Coronary artery (tissue), 2 donors: ENCODE results near the gene REC114.
"Not testable (repeated sequence)": the region's sequence is repeated elsewhere in the genome, so short reads cannot be mapped to it uniquely, and the experiment has no call there.

Source experiments
- DNase-seq: peaks from one replicate; pipeline ENCODE4 v3.0.0-alpha.2; 2017; ENCODE audit warnings: low spot score
- H3K27ac ChIP-seq, 2 donors: fragments of 200-600 bp; sonication (generic); one replicate each; pipeline ENCODE4 v1.5.1; 2016 to 2019
- H3K4me3 ChIP-seq: fragments of 200-600 bp; sonication (generic); 2 replicates; pipeline ENCODE4 v1.5.1; 2016; ENCODE audit warnings: mild to moderate bottlenecking, moderate library complexity
- CTCF ChIP-seq: fragments of 200-600 bp; sonication (generic); IDR thresholded peaks from one replicate; pipeline ENCODE4 v1.5.1; 2019; ENCODE audit warnings: antibody characterized with exemption

The REC114 gene

GRCh38 chr15:73442968-73443367 is at the start of gene REC114:
REC114 (plus strand) TSS chr15:73443164; CDS start chr15:73443186, 22 bp downstream.
- no peak within 1 kb of the TSS for H3K4me3 ChIP-seq
- H3K27ac ChIP-seq: no peak within 1 kb of the TSS
- DNase-seq: no peak
- TF ChIP-seq CTCF: no peak

- DNase-seq: no peak
- no peak for TF ChIP-seq CTCF
- Histone ChIP-seq H3K27ac (no peak overlapping the region), H3K4me3 (no peak overlapping the region)
Measured at GRCh38 chr15:73393336-73393735, 49.6 kb upstream of the REC114 start.

- no peak overlapping the region for H3K27ac ChIP-seq
- no peak for DNase-seq
- H3K4me3 ChIP-seq: no peak overlapping the region
- no peak for TF ChIP-seq CTCF
Measured at GRCh38 chr15:73394782-73395181, 48.2 kb upstream of the REC114 start.

- Histone ChIP-seq H3K27ac (no peak overlapping the region), H3K4me3 (no peak overlapping the region)
- TF ChIP-seq CTCF: no peak
- DNase-seq: no peak
Measured at GRCh38 chr15:73395671-73396070, 47.3 kb upstream of the REC114 start.

- Histone ChIP-seq H3K4me3 (no peak overlapping the region), H3K27ac (no peak overlapping the region)
- DNase-seq: no peak
- no peak for TF ChIP-seq CTCF
Measured at GRCh38 chr15:73397461-73397860, 45.5 kb upstream of the REC114 start.

- Histone ChIP-seq H3K27ac (no peak overlapping the region), H3K4me3 (no peak overlapping the region)
- no peak for TF ChIP-seq CTCF
- DNase-seq: no peak
Measured at GRCh38 chr15:73398861-73399260, 44.1 kb upstream of the REC114 start.

- H3K4me3 ChIP-seq, H3K27ac ChIP-seq, DNase-seq: not testable (repeated sequence)
Measured at GRCh38 chr15:73400222-73400621, 42.7 kb upstream of the REC114 start.

GRCh38 chr15:73403171-73403570 is 39.8 kb upstream of the REC114 start:
- no peak for DNase-seq
- Histone ChIP-seq H3K4me3 (no peak overlapping the region), H3K27ac (no peak overlapping the region)
- no peak for TF ChIP-seq CTCF
